Activated CD4-positive, alpha-beta T cell treated with anti-CD3 and anti-CD28 coated beads, Interleukin-2, Interleukin-6, amounts not matched to agents 100 ng/mL and 50 ng/mL, durations not matched to agents 16 hours and 8 hours (primary cell): ENCODE data around the gene ATL3.
"Not testable (repeated sequence)": the region's sequence is repeated elsewhere in the genome, so short reads cannot be mapped to it uniquely, and the experiment has no call there.

Experiments used
- DNase-seq: peaks from one replicate; pipeline ENCODE4 v3.0.0-alpha.2; 2020

Gene ATL3

GRCh38 chr11:63619967-63620366 is 51.2 kb downstream of the ATL3 start:
- no peak for DNase-seq

GRCh38 chr11:63617686-63618085 is 53.5 kb downstream of the ATL3 start:
- not testable (repeated sequence) for DNase-seq

GRCh38 chr11:63616953-63617352 is 54.2 kb downstream of the ATL3 start:
- DNase-seq, result no peak

- peak; percentile 46 for DNase-seq
Measured at GRCh38 chr11:63614136-63614671, 57.0 kb downstream of the ATL3 start, which contains the start of gene PLAAT3. Gene PLAAT3, minus strand, starts transcription at chr11:63614433. Its CDS starts 419 bp downstream, at chr11:63614014.

- DNase-seq, result peak; percentile 20
Measured at GRCh38 chr11:63613517-63614135, 57.5 kb downstream of the ATL3 start.

- DNase-seq, result no peak
Measured at GRCh38 chr11:63612181-63612580, 59.0 kb downstream of the ATL3 start.

- DNase-seq, result no peak
Measured at GRCh38 chr11:63611395-63611747, 59.8 kb downstream of the ATL3 start.

GRCh38 chr11:63610604-63611394 is 60.4 kb downstream of the ATL3 start:
- no peak for DNase-seq

- no peak for DNase-seq
Measured at GRCh38 chr11:63609971-63610580, 61.1 kb downstream of the ATL3 start.

GRCh38 chr11:63609536-63609935 is 61.6 kb downstream of the ATL3 start:
- no peak for DNase-seq

- no peak for DNase-seq
Measured at GRCh38 chr11:63608353-63609345, 62.5 kb downstream of the ATL3 start.

- no peak for DNase-seq
Measured at GRCh38 chr11:63603180-63603518, 68.0 kb downstream of the ATL3 start.

- DNase-seq, result not testable (repeated sequence)
Measured at GRCh38 chr11:63602290-63603179, 68.6 kb downstream of the ATL3 start.

GRCh38 chr11:63599211-63600122 is 71.7 kb downstream of the ATL3 start:
- DNase-seq, result no peak

- DNase-seq, result no peak
Measured at GRCh38 chr11:63598556-63598955, 72.6 kb downstream of the ATL3 start.

- no peak for DNase-seq
Measured at GRCh38 chr11:63595296-63595695, 75.9 kb downstream of the ATL3 start.

- no peak for DNase-seq
Measured at GRCh38 chr11:63592975-63593395, 78.2 kb downstream of the ATL3 start.

- no peak for DNase-seq
Measured at GRCh38 chr11:63590024-63590788, 81.0 kb downstream of the ATL3 start.

- no peak for DNase-seq
Measured at GRCh38 chr11:63589000-63589399, 82.2 kb downstream of the ATL3 start.
